ENCODE measurements around the gene TFE3. TPM values are rescaled to one million over a fixed set of nuclear protein-coding genes. Genes with fewer than 3 reads are reported as not detected.
"Not testable (repeated sequence)": the region's sequence is repeated elsewhere in the genome, so short reads cannot be mapped to it uniquely, and the experiment has no call there.

TFE3 gene
- polyA plus RNA-seq, 1 donor = 21.6 TPM

DNA sequence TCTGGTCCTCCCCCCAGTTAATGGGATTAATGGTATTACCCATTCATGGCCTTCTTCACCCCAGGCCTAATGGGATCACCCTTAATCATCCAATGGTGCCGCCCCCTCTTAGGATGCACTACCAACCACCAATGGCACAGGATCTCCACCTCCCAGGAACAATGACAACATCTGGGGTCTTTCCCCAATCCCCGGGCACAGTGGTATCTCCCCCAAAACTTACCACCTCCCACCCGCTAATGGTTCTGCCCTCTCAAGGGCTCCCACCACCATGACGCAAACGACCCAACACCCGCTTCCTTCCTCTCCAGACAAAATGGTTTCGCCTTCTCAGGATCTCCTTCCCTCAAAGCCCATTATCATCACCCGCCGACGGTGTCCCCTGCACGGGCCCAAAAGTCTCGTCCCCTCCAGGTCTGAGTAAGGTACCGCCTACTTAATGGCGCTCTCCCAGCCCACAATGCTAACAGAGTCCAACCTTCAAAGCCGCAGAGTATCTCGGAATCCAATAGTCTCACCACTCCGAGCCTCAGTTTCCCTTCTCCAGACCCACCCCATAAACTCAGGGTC, 41.6 kb downstream of the TFE3 start:
- DNase-seq (ENCODE audit: low read depth) = no peak

DNA sequence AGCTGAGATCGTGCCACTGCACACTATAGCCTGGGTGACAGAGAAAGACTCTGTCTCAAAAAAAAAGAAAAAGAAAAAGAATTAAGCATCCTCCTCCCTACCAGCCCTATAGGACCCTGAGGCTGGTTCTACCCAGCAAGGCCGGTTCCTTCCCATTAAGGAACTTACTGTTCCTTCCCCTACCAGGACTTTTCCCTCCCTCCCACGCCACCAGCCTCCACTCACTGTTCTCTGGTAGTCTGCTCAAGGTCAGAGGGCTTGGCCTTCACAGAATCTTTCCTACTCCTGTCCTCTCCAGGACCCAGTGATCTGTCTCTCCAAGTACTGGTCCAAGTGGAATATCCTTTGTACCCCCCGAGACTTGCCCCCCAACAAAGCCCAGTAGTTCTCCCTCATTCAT, 42.5 kb downstream of the TFE3 start:
- no peak for DNase-seq (ENCODE audit: low read depth)

DNA sequence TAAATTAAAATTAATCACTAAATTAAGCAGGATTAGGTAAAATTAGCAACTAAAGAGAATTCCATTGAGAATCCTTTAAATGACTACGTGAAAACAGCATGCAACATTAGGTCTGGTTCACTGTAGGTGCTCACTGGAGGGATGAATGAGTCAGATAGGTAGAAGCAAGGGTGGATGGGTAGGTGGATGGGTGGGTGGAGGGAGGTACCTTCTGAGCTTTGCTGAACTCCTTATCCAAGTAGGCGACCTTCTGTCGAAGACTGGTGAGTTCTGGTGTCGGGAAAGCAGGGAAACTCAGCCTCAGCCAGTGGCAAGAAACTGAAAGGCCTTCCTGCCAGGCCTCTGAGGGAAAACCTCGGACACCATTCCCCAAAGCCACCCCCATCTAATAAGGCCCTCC, 44.1 kb downstream of the TFE3 start:
- DNase-seq (ENCODE audit: low read depth) = no peak

- no peak for DNase-seq (ENCODE audit: low read depth)
Observed at GRCh38 chrX:48998391-48998790, 44.8 kb downstream of the TFE3 start.

GRCh38 chrX:48997865-48998264, 45.3 kb downstream of the TFE3 start:
- DNase-seq (ENCODE audit: low read depth) = no peak

GRCh38 chrX:48997455-48997854, 45.7 kb downstream of the TFE3 start:
- no peak for DNase-seq (ENCODE audit: low read depth)

DNA sequence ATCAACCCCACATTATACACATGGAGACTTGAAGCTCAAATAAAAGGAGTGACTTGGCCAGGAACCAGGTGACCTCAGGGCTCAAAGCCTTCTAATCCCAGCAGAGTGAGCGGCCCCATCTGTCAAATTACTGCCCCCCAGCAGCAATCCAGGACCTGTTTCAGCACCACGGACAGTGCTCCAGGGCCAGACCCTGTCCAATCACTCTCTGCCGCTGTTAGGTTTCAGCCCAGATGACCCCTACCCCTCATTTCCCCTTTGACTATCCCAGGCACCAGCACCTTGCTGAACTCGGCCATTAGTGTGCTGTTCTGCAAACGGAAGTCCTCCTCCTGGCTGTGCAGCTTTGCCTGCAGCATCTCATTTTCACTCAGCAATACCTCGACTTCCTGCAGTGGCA, 46.2 kb downstream of the TFE3 start:
- no peak for DNase-seq (ENCODE audit: low read depth)

DNA sequence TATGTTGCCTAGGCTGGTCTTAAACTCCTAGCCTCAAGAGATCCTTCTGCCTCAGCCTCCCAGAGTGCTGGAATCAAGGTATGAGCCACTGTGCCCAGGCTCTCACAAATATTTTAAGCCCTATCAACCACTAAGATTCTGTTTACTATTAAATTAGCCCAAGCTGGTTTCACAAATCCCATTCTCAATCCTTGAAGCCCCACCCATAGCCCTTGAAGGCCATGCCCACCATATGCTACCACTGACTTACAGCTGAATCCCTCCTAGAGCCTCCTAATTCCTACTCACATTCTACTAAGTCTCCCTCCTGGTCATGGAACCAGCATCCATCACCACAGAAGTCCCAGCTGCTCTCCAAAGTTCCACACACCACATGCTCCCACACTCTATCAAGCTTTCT, 50.8 kb downstream of the TFE3 start:
- DNase-seq (ENCODE audit: low read depth) = no peak

- no peak for DNase-seq (ENCODE audit: low read depth)
Observed at GRCh38 chrX:48989483-48989882, 53.7 kb downstream of the TFE3 start.

GRCh38 chrX:48983896-48984295, 59.3 kb downstream of the TFE3 start:
- DNase-seq (ENCODE audit: low read depth) = no peak

DNA sequence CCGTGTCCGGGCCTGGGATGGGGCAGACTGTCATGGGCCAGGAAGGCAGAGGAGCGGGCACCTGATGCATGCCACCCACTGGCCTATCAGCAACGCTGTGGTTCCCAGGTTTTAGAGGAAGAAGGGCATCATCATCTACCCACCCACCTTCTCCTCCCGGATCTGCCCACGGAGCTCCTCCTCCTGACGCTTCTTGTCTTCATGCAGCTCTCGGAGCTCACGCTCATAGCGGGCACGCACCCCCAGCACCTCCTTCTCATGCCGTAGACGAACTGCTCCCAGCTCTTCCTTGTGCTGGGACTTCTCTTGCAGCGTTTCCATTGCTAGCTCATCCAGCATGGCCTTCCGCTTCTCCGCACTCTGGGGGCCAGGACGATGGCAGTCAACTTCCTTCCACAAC, 60.1 kb downstream of the TFE3 start:
- no peak for DNase-seq (ENCODE audit: low read depth)

DNA sequence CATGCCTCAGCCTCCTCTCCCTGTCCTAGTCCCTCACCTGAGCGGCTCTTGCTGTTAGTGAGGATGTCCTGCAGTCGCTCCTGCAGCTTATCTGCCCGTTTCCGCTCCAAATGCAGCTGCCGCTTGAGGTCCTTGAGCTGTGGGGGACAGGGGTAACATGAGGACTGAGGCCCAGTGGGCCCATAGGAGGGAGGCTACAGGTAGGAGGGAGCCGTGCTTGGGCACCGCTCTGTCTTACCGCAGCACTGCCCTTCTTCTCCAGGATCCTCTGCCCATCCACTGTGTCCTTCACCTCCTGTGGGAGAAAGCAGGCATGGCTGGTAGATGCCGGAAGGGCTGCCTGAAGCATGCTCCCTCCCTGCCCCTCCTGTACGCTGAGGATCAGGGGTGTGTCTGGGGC, 62.0 kb downstream of the TFE3 start:
- DNase-seq (ENCODE audit: low read depth) = no peak

- DNase-seq (ENCODE audit: low read depth) = not testable (repeated sequence)
Observed at GRCh38 chrX:48980341-48980740, 62.8 kb downstream of the TFE3 start.

Other genes starting within 250 kb of the TFE3 start
- 94.3 TPM for gene HDAC6, start 241.3 kb downstream of the TFE3 start, polyA plus RNA-seq (ENCODE audit: insufficient read length)
- 0.16 TPM for gene ERAS, start 216.8 kb downstream of the TFE3 start, polyA plus RNA-seq (ENCODE audit: insufficient read length)
- gene PCSK1N, start 207.7 kb downstream of the TFE3 start, polyA plus RNA-seq (ENCODE audit: insufficient read length) = not detected
- gene TIMM17B, start 145.6 kb downstream of the TFE3 start, polyA plus RNA-seq (ENCODE audit: insufficient read length) = 37.2 TPM
- 64.5 TPM for gene PQBP1, start 145.4 kb downstream of the TFE3 start, polyA plus RNA-seq (ENCODE audit: insufficient read length)
- gene SLC35A2, start 131.7 kb downstream of the TFE3 start, polyA plus RNA-seq (ENCODE audit: insufficient read length) = 15.0 TPM
- 2.1 TPM for gene PIM2, start 124.3 kb downstream of the TFE3 start, polyA plus RNA-seq (ENCODE audit: insufficient read length)
- gene OTUD5, start 85.8 kb downstream of the TFE3 start, polyA plus RNA-seq (ENCODE audit: insufficient read length) = 35.3 TPM
- 1.2 TPM for gene KCND1, start 71.5 kb downstream of the TFE3 start, polyA plus RNA-seq (ENCODE audit: insufficient read length)
- 25.0 TPM for gene GRIPAP1, start 41.1 kb downstream of the TFE3 start, polyA plus RNA-seq (ENCODE audit: insufficient read length)
- gene CCDC120, start 15.6 kb upstream of the TFE3 start, polyA plus RNA-seq (ENCODE audit: insufficient read length) = 4.2 TPM
- 19.8 TPM for gene PRAF2, start 30.6 kb upstream of the TFE3 start, polyA plus RNA-seq (ENCODE audit: insufficient read length)
- 34.4 TPM for gene WDR45, start 36.5 kb upstream of the TFE3 start, polyA plus RNA-seq (ENCODE audit: insufficient read length)
- 19.0 TPM for gene GPKOW, start 80.4 kb upstream of the TFE3 start, polyA plus RNA-seq (ENCODE audit: insufficient read length)
- 1.9 TPM for gene MAGIX, start 119.4 kb upstream of the TFE3 start, polyA plus RNA-seq (ENCODE audit: insufficient read length)
- 179 TPM for gene PLP2, start 128.5 kb upstream of the TFE3 start, polyA plus RNA-seq (ENCODE audit: insufficient read length)
- gene PRICKLE3, start 143.0 kb upstream of the TFE3 start, polyA plus RNA-seq (ENCODE audit: insufficient read length) = 3.6 TPM
- gene SYP, start 156.8 kb upstream of the TFE3 start, polyA plus RNA-seq (ENCODE audit: insufficient read length) = 1.0 TPM
- 0.03 TPM for gene CACNA1F, start 190.0 kb upstream of the TFE3 start, polyA plus RNA-seq (ENCODE audit: insufficient read length)
- 12.4 TPM for gene CCDC22, start 192.1 kb upstream of the TFE3 start, polyA plus RNA-seq (ENCODE audit: insufficient read length)
- 0.35 TPM for gene FOXP3, start 221.4 kb upstream of the TFE3 start, polyA plus RNA-seq (ENCODE audit: insufficient read length)
- gene PPP1R3F, start 226.4 kb upstream of the TFE3 start, polyA plus RNA-seq (ENCODE audit: insufficient read length) = 7.9 TPM